HepG2 (cell line): ENCODE results near the gene RARS1. TPM values are rescaled to one million over a fixed set of nuclear protein-coding genes. Genes with fewer than 3 reads are reported as not detected.

Experiments
- AKAP8 ChIP-seq: sonication (generic); formaldehyde crosslinking; IDR thresholded peaks from 2 replicates; pipeline ENCODE4 v1.5.1; 2020; ENCODE audit warnings: mild to moderate bottlenecking, missing genetic modification reagents
- BHLHE40 ChIP-seq: IDR thresholded peaks from 2 replicates; pipeline ENCODE4 v1.6.1; 2011; ENCODE audit warnings: low read length, improper control_type of control experiment
- GTF3A ChIP-seq: sonication (generic); formaldehyde crosslinking; conservative IDR thresholded peaks from 2 replicates; pipeline ENCODE4 v1.4.0; 2020; ENCODE audit warnings: mild to moderate bottlenecking, missing genetic modification reagents
- HINFP ChIP-seq: sonication (generic); formaldehyde crosslinking; IDR thresholded peaks from 2 replicates; pipeline ENCODE4 v1.4.0; 2020; ENCODE audit warnings: low read depth, mild to moderate bottlenecking, missing genetic modification reagents
- HNF4A ChIP-seq: sonication (generic); formaldehyde crosslinking; IDR thresholded peaks from 2 replicates; pipeline ENCODE4 v1.4.0; 2020; ENCODE audit warnings: missing genetic modification reagents
- HNRNPLL ChIP-seq: fragments of 200-400 bp; formaldehyde crosslinking; IDR thresholded peaks from 2 replicates; pipeline ENCODE4 v1.6.1; 2017; ENCODE audit warnings: mild to moderate bottlenecking, low read depth, low read length; ENCODE audit not compliant: poor library complexity, severe bottlenecking
- JDP2 ChIP-seq: sonication (generic); formaldehyde crosslinking; IDR thresholded peaks from 2 replicates; pipeline ENCODE4 v1.8.1; 2022; ENCODE audit warnings: missing genetic modification reagents, borderline replicate concordance
- KDM1A ChIP-seq: IDR thresholded peaks from 2 replicates; pipeline ENCODE4 v1.6.1; 2016; ENCODE audit warnings: missing compliant biosample characterization
- KLF13 ChIP-seq: sonication (generic); formaldehyde crosslinking; IDR thresholded peaks from 2 replicates; pipeline ENCODE4 v1.4.0; 2020; ENCODE audit warnings: mild to moderate bottlenecking, missing genetic modification reagents
- NFKB2 ChIP-seq: sonication (generic); formaldehyde crosslinking; IDR thresholded peaks from 2 replicates; pipeline ENCODE4 v1.4.0; 2020; ENCODE audit warnings: missing genetic modification reagents, borderline replicate concordance
- PBX3 ChIP-seq: sonication (generic); formaldehyde crosslinking; IDR thresholded peaks from 2 replicates; pipeline ENCODE4 v1.8.1; 2023; ENCODE audit warnings: missing genetic modification reagents, inconsistent platforms, borderline replicate concordance
- PCBP1 ChIP-seq: fragments of 200-400 bp; formaldehyde crosslinking; IDR thresholded peaks from 2 replicates; pipeline ENCODE4 v1.6.1; 2017; ENCODE audit warnings: mild to moderate bottlenecking, low read depth, low read length, borderline replicate concordance
- POGZ ChIP-seq: sonication (generic); formaldehyde crosslinking; IDR thresholded peaks from 2 replicates; pipeline ENCODE4 v1.4.0; 2020; ENCODE audit warnings: mild to moderate bottlenecking, missing genetic modification reagents
- RBM22 ChIP-seq: fragments of 200-400 bp; formaldehyde crosslinking; optimal IDR thresholded peaks from 2 replicates; pipeline ENCODE3; 2017; ENCODE audit warnings: mild to moderate bottlenecking, low read length, moderate library complexity
- RFX5 ChIP-seq: IDR thresholded peaks from 2 replicates; pipeline ENCODE4 v1.6.1; 2011; ENCODE audit warnings: low read depth, low read length, improper control_type of control experiment
- SALL2 ChIP-seq: sonication (generic); formaldehyde crosslinking; IDR thresholded peaks from 2 replicates; pipeline ENCODE4 v1.8.1; 2023; ENCODE audit warnings: mild to moderate bottlenecking, missing genetic modification reagents, inconsistent platforms
- STAT5B ChIP-seq: sonication (generic); formaldehyde crosslinking; IDR thresholded peaks from 2 replicates; pipeline ENCODE4 v1.4.0; 2020; ENCODE audit warnings: missing genetic modification reagents
- SYNCRIP ChIP-seq: fragments of 200-400 bp; formaldehyde crosslinking; IDR thresholded peaks from 2 replicates; pipeline ENCODE4 v1.6.1; 2018; ENCODE audit warnings: mild to moderate bottlenecking, low read depth, low read length; ENCODE audit not compliant: insufficient read depth
- ZNF24 ChIP-seq: fragments of 450-650 bp; IDR thresholded peaks from 2 replicates; pipeline ENCODE4 v1.6.1; 2017; ENCODE audit warnings: antibody characterized with exemption, mild to moderate bottlenecking
- ZNF251 ChIP-seq: sonication (generic); formaldehyde crosslinking; IDR thresholded peaks from 2 replicates; pipeline ENCODE4 v1.9.0; 2021; ENCODE audit warnings: mild to moderate bottlenecking, missing genetic modification reagents
- ZNF3 ChIP-seq: IDR thresholded peaks from 2 replicates; pipeline ENCODE4 v1.7.0; 2017; ENCODE audit warnings: inconsistent platforms
- ZNF30 ChIP-seq: sonication (generic); formaldehyde crosslinking; IDR thresholded peaks from 2 replicates; pipeline ENCODE4 v1.5.0; 2020; ENCODE audit warnings: mild to moderate bottlenecking, missing genetic modification reagents
- ZNF546 ChIP-seq: sonication (generic); formaldehyde crosslinking; conservative IDR thresholded peaks from 2 replicates; pipeline ENCODE4 v1.8.1; 2023; ENCODE audit warnings: mild to moderate bottlenecking, missing genetic modification reagents
- ZNF569 ChIP-seq: sonication (generic); formaldehyde crosslinking; IDR thresholded peaks from 2 replicates; pipeline ENCODE4 v1.5.0; 2020; ENCODE audit warnings: mild to moderate bottlenecking, missing genetic modification reagents, moderate library complexity, borderline replicate concordance
- ZNF589 ChIP-seq: sonication (generic); formaldehyde crosslinking; conservative IDR thresholded peaks from 2 replicates; pipeline ENCODE4 v1.8.0; 2022; ENCODE audit warnings: mild to moderate bottlenecking, moderate library complexity, missing genetic modification reagents
- ZNF800 ChIP-seq: sonication (generic); formaldehyde crosslinking; IDR thresholded peaks from 2 replicates; pipeline ENCODE4 v1.4.0; 2020; ENCODE audit warnings: missing genetic modification reagents
- ZNF816 ChIP-seq: sonication (generic); formaldehyde crosslinking; IDR thresholded peaks from 2 replicates; pipeline ENCODE4 v1.8.0; 2022; ENCODE audit warnings: missing genetic modification reagents, mild to moderate bottlenecking, borderline replicate concordance
- polyA plus RNA-seq, 8 experiments: library from polyadenylated mRNA; depleted of rRNA in 3 of 8; stranded (reverse) in 7 of 8; unstranded in 1 of 8; fragments of >200 nt; fragmentation: Illumina TruSeq in 4 of 8; extraction: Trizol in 4 of 8; gene quantifications; 2 replicates each; pipeline versions ENCODE4 v1.2.1 to v1.2.3, GENCODE V29; 2011 to 2016; ENCODE audit warnings: low read depth in 4 of 8, missing spikeins in 1 of 8, mixed read lengths in 1 of 8; ENCODE audit not compliant: insufficient read depth in 1 of 8
- total RNA-seq, 5 experiments: library from RNA; depleted of rRNA; stranded (reverse); fragments of >200 nt; fragmentation: Illumina TruSeq; extraction: Trizol; gene quantifications; 2 replicates each; pipeline ENCODE4 v1.2.3, GENCODE V29; 2016; ENCODE audit warnings: low read depth in 1 of 5

Gene RARS1
- total and polyA plus RNA-seq, 2 of the 13 experiments (the other 11 are each of a cell fraction or from before 2014, with no cell fraction given) = 54.6 to 170 TPM

GRCh38 chr5:168486136-168486879, at the start of gene RARS1 (continued):
- TF ChIP-seq ZNF800 (CRISPR knock-in tag) = 0 out of 2 replicates have a peak, but pooled peaks have one; percentile 59
- TF ChIP-seq RFX5 = no peak
- peak; percentile 57 for TF ChIP-seq HNRNPLL
- TF ChIP-seq ZNF24 = peak; percentile 87
- peak; percentile 98 for TF ChIP-seq POGZ
- TF ChIP-seq ZNF30 = no peak
- TF ChIP-seq ZNF816 (CRISPR knock-in tag) = no peak
- TF ChIP-seq ZNF3 (CRISPR knock-in tag) = no peak
- no peak for TF ChIP-seq ZNF569 (CRISPR knock-in tag)
- no peak for TF ChIP-seq STAT5B
- peak; percentile 90; the same call in 1 of the 2 replicates for TF ChIP-seq ZNF589 (CRISPR knock-in tag)
- TF ChIP-seq RBM22 = peak; percentile 78
- peak; percentile 30; the same call in 1 of the 2 replicates for TF ChIP-seq HNF4A (CRISPR knock-in tag)
- peak; percentile 90 for TF ChIP-seq SALL2 (CRISPR knock-in tag)
- TF ChIP-seq ZNF251 (CRISPR knock-in tag) = no peak
- TF ChIP-seq HINFP (CRISPR knock-in tag) = peak; percentile 98
- 0 out of 2 replicates have a peak, but pooled peaks have one; percentile 14 for TF ChIP-seq ZNF546 (CRISPR knock-in tag)
- no peak for TF ChIP-seq SYNCRIP
- no peak for TF ChIP-seq JDP2 (CRISPR knock-in tag)
- no peak for TF ChIP-seq PBX3 (CRISPR knock-in tag)
- no peak for TF ChIP-seq PCBP1
- TF ChIP-seq BHLHE40 = peak; percentile 40; the same call in 1 of the 2 replicates
- no peak for TF ChIP-seq KLF13
- TF ChIP-seq AKAP8 (CRISPR knock-in tag) = no peak
- TF ChIP-seq KDM1A = no peak
- peak; percentile 86; the same call in 1 of the 2 replicates for TF ChIP-seq NFKB2 (CRISPR knock-in tag)
- TF ChIP-seq GTF3A = 0 out of 2 replicates have a peak, but pooled peaks have one; percentile 7
